NCI-H345 treated with DMSO at 0.1 percent for 48 hours (cell line): ENCODE data around the gene PLK2.

Experiments
- DNase-seq: peaks from one replicate; lab custom pipeline; 2025; ENCODE audit not compliant: unreplicated experiment; lab: John Stamatoyannopoulos, UW

The PLK2 gene

DNA sequence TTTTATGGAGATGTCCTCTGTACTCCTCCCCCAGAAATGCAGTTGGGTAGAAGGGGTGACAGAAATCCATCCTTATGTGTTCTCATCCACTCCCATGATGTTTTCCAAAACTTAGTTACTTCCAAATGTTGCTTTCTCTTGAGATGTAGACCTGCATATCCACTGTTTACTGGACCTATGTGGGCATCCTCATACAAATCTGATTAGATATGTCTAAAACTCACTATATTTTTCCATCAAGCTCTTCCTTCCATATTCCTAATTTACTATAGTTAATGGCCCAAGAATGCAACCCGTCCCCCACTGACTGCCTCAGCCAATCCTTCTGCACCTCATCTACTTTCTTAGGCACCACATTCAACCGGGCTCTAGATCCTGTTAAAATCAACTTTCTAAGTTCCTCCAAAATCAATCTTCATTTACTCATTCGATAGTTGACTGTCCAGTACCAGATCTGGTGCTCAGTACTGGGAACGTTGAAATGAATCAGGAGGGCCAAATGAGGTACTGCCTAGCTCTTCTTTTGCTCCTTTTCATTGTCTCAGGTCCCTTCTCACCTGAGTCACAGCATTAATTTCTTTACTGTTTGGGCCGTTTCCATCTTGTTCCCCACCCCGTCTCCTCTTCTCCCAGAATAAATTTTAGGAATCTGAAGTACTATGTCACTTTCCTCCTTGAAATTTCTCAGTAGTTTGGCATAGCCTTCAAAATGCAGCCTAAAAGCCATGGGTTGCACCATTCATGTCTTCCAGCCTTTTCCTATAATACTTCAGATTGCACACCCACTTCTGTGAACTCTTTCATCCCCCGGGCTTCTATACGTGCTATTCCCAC lies 7.9 kb downstream of the PLK2 start:
- no peak for DNase-seq

- no peak for DNase-seq
These were observed 8.9 kb downstream of the PLK2 start for GRCh38 chr5:58450811-58451629.

DNA sequence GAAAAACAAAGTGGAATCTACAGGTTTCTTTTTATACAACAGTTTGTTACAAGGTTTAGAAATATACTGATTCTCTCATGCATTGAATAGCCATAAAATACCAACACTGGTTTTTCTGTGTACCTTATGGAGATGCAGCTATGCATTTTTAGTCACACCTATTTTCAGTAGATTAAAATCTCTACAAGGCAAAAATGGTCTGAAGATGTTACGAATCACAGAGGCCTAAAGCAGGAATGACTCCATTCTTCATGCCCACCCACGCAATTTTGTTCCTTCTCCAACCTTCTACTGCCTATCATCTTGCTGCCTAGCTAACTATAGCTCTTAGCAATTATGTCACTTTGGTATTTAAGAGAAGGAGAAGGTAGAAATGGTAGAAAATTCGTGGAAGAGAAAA lies 9.9 kb downstream of the PLK2 start:
- DNase-seq = no peak

DNA sequence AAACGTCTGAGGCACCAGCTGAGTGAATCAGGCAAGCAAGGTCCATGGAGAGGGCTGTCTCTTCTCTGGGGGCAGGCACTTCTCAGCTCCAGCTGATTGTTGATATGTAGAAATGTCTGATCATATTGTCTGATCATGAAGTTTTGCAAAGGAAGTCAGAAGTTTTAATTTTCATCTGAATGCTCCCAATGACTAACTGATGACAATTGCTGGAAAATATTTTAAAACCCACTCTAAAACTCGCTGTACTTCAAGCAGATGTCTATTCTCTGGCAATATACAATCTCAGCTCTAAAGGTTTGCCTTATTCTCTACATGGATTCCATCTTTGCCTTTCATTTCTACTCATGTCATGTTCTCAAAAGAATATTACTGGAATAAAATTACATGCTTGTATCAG lies 12.7 kb downstream of the PLK2 start:
- DNase-seq = no peak

- no peak for DNase-seq
These were observed 13.9 kb downstream of the PLK2 start for GRCh38 chr5:58446024-58446423.

DNA sequence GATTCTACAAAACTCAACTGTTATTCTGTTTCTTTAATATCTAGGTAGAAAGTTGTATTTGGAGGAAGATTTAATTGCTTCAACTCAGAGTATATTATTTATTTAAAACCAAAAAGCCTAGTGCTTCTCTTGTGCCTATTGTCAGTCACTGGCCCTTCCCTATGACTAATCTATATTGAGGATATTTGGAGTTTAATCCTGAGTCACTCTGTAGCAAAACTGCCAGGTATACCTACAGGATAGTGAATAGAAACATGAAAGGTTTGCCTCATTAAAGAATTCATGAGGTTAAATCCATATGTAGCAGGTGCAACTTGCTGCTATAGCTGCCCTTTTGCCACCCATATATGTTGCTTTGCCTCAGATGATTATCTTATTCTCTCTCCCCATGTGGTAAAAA lies 15.1 kb downstream of the PLK2 start:
- no peak for DNase-seq

DNA sequence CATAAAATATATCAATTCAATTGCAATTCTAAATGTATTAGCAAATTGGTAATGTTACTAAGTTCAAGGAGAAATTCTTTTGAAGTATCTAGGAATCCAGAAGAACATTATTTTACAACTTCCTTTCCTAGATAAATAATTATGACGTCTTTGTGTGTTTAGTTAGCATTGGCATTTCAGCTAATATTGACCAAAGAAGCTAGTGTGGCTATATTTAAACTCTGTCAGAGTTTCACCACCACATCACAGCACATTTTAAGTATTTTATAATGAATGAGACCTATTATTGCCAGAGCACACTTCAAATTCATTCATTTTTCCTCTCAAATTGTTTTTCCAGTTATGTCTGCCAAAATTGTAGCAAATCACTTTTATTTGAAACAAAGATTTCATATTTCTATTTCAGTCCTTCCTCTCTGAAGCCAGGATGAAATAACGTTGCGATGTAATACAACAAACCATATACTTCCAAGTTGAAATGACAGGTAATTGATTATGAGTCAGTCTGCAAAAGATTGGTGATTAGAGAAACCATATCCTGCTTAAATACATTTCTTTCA lies 18.9 kb downstream of the PLK2 start:
- DNase-seq = no peak

- no peak for DNase-seq
These were observed 20.7 kb downstream of the PLK2 start for GRCh38 chr5:58439094-58439644.

DNA sequence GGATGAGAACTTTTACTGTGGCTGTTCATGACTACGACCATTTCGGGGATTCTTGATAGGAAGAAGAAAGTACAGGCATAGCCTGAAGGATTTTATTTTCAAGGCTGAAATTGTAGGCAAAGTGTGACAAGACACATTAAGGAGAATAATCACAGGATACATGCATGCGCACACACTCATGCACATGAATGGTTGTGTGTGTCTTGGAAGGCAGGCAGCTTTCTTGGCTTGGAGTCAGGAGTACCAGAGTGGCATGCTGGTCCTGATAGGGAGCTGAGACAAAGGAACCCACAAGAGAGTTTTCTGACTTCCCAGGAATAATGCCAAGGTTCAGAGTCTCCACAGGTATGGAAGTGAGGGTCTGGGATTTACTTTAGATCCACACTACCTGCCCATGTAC lies 22.2 kb downstream of the PLK2 start:
- no peak for DNase-seq

DNA sequence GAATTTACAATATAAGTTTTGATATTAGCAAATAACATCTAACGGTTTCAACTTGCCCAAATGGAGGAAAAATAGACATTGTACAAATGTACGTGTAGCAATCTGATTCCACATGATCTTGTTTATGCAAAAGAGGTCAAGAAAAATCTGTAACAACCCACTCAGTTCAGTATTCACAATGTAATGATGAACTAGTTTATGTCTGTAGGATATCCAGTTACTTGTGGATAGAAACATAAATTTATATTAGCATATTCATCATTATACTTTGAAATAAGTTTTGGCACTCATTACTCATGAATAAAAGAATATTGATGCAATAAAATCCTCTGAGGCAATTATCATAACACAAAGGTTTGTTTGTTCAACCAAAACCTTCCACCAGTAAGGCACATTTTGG lies 28.1 kb downstream of the PLK2 start:
- no peak for DNase-seq

- DNase-seq = no peak
These were observed 47.0 kb downstream of the PLK2 start for GRCh38 chr5:58412932-58413331.

- DNase-seq = no peak
These were observed 47.8 kb downstream of the PLK2 start for GRCh38 chr5:58412081-58412480.

GRCh38 chr5:58411372-58411771 lies 48.5 kb downstream of the PLK2 start:
- no peak for DNase-seq

DNA sequence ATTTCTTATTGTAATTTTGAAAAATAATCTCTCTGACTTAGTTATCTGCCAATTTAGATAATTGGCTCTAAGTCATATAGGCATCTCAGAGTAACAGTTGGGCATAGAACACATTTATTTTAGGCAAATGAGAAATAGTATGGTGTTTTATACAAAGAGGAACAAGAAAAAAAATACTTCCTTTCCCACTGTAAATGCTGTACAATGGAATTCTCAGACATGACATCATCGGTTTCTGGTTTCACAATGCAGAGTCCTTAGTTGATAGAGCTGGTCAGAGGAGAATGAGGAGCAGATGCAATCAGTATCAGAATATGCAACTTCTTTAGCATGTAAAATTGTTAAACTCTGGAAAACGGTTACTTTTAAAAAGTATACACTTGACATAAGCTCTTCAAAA lies 49.4 kb downstream of the PLK2 start:
- no peak for DNase-seq

GRCh38 chr5:58407042-58407719 lies 52.7 kb downstream of the PLK2 start:
- no peak for DNase-seq

GRCh38 chr5:58406394-58406793 lies 53.5 kb downstream of the PLK2 start:
- DNase-seq = no peak

- no peak for DNase-seq
These were observed 54.7 kb downstream of the PLK2 start for GRCh38 chr5:58405175-58405574.

DNA sequence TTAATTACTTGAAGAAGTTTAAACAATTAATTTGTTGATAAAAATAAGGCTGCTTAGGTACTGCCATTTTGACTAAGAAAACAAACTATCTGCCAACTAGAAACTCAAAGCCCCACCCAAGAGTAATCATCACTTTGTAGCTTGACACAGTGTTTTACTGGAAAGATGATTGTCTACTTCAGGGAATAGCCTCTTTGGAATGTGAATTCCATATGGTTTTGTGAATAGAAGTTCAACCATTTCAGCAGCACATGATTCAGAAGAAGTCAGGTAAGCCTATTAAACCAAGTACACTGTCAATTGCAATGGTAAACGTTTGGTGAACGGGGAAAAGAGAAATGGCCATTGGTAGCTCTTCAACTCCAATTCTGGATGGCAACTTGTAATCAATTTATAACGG lies 55.2 kb downstream of the PLK2 start:
- no peak for DNase-seq
